ENCODE data around the gene PPM1K. TPM values are rescaled to one million over a fixed set of nuclear protein-coding genes. Genes with fewer than 3 reads are reported as not detected.

PPM1K gene
- total and polyA plus RNA-seq, 2 experiments from 2014 or later: 9.1 to 12.0 TPM

DNA sequence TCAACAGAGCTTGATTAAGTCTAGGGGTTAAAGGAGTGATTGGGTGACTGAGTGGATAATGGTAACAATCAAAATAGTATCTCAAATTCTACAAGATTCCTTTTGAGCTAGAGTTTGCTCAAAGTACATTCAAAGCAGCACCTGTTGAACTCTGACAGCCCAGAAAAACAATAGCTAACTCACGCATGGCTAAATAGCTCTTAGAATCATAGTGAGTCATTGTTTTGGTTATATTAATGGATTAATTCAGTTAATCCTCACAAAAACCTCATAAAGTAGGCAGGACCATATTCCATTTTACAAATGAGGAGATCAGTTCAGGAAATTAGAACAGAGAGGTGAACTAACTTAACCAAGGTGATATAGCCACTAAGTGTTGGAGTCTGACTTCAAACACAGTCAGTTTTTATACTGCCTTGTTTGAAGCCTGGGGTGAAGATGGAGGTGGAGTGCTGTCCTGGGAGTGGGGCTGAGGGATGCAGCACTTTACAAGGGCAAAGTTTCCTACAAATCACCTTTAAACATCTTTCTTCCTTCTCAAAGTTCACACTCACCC, 35.9 kb upstream of the PPM1K start:
- H3K27me3 Mint-ChIP-seq (ENCODE audit: insufficient read depth, low read depth, poor library complexity): no peaks in the 10 kb centered on the region
- peaks cover 3% of the 10 kb centered on the region; the same call in 2 of the 3 replicates for H3K36me3 Mint-ChIP-seq (ENCODE audit: low read depth)
- H3K9me3 Mint-ChIP-seq: peaks cover 9% of the 10 kb centered on the region; the same call in 2 of the 3 replicates
- no peaks in the 10 kb centered on the region for H3F3A ChIP-seq (replicated peaks; ENCODE audit: low read depth)
- no peaks in the 10 kb centered on the region for H4K20me1 ChIP-seq (replicated peaks; ENCODE audit: insufficient read depth)
- peak overlapping the region; percentile 67; the same call in 1 of the 2 replicates for H3K27ac ChIP-seq (ENCODE audit: low read depth)
- 0 out of 2 replicates have a peak, but pooled peaks cover 7% of the 10 kb centered on the region for H3K9me2 ChIP-seq (ENCODE audit: insufficient read depth)
- peak; percentile 66 for ATAC-seq
- H3K27me3 ChIP-seq (ENCODE audit: insufficient read depth): no peaks in the 10 kb centered on the region
- no peak overlapping the region for H3K4me3 Mint-ChIP-seq
- H3K4me1 Mint-ChIP-seq: peaks cover 20% of the 10 kb centered on the region
- no peak overlapping the region for H3K4me3 ChIP-seq
- H2AFZ ChIP-seq: peak overlapping the region; percentile 68; the same call in 1 of the 2 replicates
- peak; percentile 1 for DNase-seq (ENCODE audit: low spot score)
- peaks cover 14% of the 10 kb centered on the region for H3K4me1 ChIP-seq (ENCODE audit: insufficient read depth)
- no peak for TF ChIP-seq EZH2 (IDR thresholded peaks at IDR 0.05; ENCODE audit: low read depth, unreplicated experiment)
- TF ChIP-seq, protein P1, sequence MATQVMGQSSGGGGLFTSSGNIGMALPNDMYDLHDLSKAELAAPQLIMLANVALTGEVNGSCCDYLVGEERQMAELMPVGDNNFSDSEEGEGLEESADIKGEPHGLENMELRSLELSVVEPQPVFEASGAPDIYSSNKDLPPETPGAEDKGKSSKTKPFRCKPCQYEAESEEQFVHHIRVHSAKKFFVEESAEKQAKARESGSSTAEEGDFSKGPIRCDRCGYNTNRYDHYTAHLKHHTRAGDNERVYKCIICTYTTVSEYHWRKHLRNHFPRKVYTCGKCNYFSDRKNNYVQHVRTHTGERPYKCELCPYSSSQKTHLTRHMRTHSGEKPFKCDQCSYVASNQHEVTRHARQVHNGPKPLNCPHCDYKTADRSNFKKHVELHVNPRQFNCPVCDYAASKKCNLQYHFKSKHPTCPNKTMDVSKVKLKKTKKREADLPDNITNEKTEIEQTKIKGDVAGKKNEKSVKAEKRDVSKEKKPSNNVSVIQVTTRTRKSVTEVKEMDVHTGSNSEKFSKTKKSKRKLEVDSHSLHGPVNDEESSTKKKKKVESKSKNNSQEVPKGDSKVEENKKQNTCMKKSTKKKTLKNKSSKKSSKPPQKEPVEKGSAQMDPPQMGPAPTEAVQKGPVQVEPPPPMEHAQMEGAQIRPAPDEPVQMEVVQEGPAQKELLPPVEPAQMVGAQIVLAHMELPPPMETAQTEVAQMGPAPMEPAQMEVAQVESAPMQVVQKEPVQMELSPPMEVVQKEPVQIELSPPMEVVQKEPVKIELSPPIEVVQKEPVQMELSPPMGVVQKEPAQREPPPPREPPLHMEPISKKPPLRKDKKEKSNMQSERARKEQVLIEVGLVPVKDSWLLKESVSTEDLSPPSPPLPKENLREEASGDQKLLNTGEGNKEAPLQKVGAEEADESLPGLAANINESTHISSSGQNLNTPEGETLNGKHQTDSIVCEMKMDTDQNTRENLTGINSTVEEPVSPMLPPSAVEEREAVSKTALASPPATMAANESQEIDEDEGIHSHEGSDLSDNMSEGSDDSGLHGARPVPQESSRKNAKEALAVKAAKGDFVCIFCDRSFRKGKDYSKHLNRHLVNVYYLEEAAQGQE (IDR thresholded peaks at IDR 0.05; ENCODE audit: unreplicated experiment): no peak
- no peak for TF ChIP-seq STAT1 (IDR thresholded peaks at IDR 0.05; ENCODE audit: unreplicated experiment)
- TF ChIP-seq CREB1 (CRISPR knock-in tag; IDR thresholded peaks at IDR 0.05; ENCODE audit: low read depth): no peak
- TF ChIP-seq POLR2AphosphoS5 (IDR thresholded peaks at IDR 0.05; ENCODE audit: low read depth): no peak
- no peak for TF ChIP-seq EZH2phosphoT487 (IDR thresholded peaks at IDR 0.05; ENCODE audit: unreplicated experiment)
- no peak for TF ChIP-seq ZNF114 (CRISPR knock-in tag; IDR thresholded peaks at IDR 0.05)
- TF ChIP-seq, protein P2, sequence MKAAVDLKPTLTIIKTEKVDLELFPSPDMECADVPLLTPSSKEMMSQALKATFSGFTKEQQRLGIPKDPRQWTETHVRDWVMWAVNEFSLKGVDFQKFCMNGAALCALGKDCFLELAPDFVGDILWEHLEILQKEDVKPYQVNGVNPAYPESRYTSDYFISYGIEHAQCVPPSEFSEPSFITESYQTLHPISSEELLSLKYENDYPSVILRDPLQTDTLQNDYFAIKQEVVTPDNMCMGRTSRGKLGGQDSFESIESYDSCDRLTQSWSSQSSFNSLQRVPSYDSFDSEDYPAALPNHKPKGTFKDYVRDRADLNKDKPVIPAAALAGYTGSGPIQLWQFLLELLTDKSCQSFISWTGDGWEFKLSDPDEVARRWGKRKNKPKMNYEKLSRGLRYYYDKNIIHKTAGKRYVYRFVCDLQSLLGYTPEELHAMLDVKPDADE (IDR thresholded peaks at IDR 0.05): no peak
- no peak for TF ChIP-seq JUNB (IDR thresholded peaks at IDR 0.05; ENCODE audit: unreplicated experiment)
- TF ChIP-seq, protein P3, sequence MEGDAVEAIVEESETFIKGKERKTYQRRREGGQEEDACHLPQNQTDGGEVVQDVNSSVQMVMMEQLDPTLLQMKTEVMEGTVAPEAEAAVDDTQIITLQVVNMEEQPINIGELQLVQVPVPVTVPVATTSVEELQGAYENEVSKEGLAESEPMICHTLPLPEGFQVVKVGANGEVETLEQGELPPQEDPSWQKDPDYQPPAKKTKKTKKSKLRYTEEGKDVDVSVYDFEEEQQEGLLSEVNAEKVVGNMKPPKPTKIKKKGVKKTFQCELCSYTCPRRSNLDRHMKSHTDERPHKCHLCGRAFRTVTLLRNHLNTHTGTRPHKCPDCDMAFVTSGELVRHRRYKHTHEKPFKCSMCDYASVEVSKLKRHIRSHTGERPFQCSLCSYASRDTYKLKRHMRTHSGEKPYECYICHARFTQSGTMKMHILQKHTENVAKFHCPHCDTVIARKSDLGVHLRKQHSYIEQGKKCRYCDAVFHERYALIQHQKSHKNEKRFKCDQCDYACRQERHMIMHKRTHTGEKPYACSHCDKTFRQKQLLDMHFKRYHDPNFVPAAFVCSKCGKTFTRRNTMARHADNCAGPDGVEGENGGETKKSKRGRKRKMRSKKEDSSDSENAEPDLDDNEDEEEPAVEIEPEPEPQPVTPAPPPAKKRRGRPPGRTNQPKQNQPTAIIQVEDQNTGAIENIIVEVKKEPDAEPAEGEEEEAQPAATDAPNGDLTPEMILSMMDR (conservative IDR thresholded peaks at IDR 0.05; ENCODE audit: low read depth in 2 of 2): no peak
- TF ChIP-seq, protein P4, sequence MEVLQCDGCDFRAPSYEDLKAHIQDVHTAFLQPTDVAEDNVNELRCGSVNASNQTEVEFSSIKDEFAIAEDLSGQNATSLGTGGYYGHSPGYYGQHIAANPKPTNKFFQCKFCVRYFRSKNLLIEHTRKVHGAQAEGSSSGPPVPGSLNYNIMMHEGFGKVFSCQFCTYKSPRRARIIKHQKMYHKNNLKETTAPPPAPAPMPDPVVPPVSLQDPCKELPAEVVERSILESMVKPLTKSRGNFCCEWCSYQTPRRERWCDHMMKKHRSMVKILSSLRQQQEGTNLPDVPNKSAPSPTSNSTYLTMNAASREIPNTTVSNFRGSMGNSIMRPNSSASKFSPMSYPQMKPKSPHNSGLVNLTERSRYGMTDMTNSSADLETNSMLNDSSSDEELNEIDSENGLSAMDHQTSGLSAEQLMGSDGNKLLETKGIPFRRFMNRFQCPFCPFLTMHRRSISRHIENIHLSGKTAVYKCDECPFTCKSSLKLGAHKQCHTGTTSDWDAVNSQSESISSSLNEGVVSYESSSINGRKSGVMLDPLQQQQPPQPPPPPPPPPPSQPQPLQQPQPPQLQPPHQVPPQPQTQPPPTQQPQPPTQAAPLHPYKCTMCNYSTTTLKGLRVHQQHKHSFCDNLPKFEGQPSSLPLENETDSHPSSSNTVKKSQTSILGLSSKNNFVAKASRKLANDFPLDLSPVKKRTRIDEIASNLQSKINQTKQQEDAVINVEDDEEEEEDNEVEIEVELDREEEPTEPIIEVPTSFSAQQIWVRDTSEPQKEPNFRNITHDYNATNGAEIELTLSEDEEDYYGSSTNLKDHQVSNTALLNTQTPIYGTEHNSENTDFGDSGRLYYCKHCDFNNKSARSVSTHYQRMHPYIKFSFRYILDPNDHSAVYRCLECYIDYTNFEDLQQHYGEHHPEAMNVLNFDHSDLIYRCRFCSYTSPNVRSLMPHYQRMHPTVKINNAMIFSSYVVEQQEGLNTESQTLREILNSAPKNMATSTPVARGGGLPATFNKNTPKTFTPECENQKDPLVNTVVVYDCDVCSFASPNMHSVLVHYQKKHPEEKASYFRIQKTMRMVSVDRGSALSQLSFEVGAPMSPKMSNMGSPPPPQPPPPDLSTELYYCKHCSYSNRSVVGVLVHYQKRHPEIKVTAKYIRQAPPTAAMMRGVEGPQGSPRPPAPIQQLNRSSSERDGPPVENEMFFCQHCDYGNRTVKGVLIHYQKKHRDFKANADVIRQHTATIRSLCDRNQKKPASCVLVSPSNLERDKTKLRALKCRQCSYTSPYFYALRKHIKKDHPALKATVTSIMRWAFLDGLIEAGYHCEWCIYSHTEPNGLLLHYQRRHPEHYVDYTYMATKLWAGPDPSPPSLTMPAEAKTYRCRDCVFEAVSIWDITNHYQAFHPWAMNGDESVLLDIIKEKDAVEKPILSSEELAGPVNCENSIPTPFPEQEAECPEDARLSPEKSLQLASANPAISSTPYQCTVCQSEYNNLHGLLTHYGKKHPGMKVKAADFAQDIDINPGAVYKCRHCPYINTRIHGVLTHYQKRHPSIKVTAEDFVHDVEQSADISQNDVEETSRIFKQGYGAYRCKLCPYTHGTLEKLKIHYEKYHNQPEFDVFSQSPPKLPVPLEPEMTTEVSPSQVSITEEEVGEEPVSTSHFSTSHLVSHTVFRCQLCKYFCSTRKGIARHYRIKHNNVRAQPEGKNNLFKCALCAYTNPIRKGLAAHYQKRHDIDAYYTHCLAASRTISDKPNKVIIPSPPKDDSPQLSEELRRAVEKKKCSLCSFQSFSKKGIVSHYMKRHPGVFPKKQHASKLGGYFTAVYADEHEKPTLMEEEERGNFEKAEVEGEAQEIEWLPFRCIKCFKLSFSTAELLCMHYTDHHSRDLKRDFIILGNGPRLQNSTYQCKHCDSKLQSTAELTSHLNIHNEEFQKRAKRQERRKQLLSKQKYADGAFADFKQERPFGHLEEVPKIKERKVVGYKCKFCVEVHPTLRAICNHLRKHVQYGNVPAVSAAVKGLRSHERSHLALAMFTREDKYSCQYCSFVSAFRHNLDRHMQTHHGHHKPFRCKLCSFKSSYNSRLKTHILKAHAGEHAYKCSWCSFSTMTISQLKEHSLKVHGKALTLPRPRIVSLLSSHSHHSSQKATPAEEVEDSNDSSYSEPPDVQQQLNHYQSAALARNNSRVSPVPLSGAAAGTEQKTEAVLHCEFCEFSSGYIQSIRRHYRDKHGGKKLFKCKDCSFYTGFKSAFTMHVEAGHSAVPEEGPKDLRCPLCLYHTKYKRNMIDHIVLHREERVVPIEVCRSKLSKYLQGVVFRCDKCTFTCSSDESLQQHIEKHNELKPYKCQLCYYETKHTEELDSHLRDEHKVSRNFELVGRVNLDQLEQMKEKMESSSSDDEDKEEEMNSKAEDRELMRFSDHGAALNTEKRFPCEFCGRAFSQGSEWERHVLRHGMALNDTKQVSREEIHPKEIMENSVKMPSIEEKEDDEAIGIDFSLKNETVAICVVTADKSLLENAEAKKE (CRISPR knock-in tag; IDR thresholded peaks at IDR 0.05): no peak
- TF ChIP-seq ZNF331 (CRISPR knock-in tag; IDR thresholded peaks at IDR 0.05; ENCODE audit: low read depth): no peak
- no peak for TF ChIP-seq NANOG (IDR thresholded peaks at IDR 0.05; ENCODE audit: borderline replicate concordance)
- no peaks in the 10 kb centered on the region for H3K79me2 ChIP-seq (replicated peaks; ENCODE audit: insufficient read depth)
- H3K27ac Mint-ChIP-seq: peak overlapping the region; percentile 2; the same call in 1 of the 2 replicates
- H3K36me3 ChIP-seq (ENCODE audit: insufficient read depth): no peaks in the 10 kb centered on the region
- peak overlapping the region; percentile 3; the same call in 1 of the 2 replicates for H3K4me2 ChIP-seq

Data from GM23338 (cell line).